Measurements from ENCODE around the gene DGKA.
A peak's percentile ranks its signal among the peaks of the same experiment; 100 is the strongest.

Gene DGKA

DNA sequence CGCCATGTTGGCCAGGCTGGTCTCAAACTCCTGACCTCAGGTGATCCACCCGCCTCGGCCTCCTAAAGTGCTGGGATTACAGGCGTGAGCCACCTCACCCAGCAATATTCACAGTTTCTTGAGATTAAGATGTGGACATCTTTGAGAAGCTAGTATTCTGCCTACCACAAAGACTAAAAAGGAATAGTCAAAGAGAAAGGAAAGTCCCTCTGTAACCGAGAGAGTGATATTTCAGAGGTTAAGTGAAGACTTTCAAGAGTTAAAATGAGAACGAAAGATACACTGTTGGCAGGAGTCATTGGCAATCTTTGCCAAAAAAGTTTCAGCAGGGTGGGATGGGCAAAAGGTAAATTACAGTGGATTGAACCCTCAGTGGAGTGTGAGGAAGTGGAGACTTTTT lies 15.6 kb downstream of the DGKA start:
- no peak for DNase-seq (ENCODE audit: low spot score)
- H2AFZ ChIP-seq (ENCODE audit: low read length) = no peak overlapping the region
- no peaks in the 10 kb centered on the region for H3K79me1 ChIP-seq (ENCODE audit: low read depth, low read length)
- H3K4me3 ChIP-seq (ENCODE audit: low read length in 2 of 2) = no peak overlapping the region
- H3K9me3 ChIP-seq (replicated peaks in 1 of 2; ENCODE audit: control insufficient read depth in 2 of 2, insufficient read depth in 1 of 2, low read depth in 1 of 2, low read length in 2 of 2) = no peaks in the 10 kb centered on the region
- H3K18ac ChIP-seq (ENCODE audit: low read length) = no peak overlapping the region
- H2BK120ac ChIP-seq (ENCODE audit: low read depth, low read length) = no peak overlapping the region
- no peak overlapping the region for H3K4me2 ChIP-seq (ENCODE audit: insufficient read depth, low read length, poor library complexity, severe bottlenecking)
- no peak overlapping the region for H3K23ac ChIP-seq (ENCODE audit: low read depth, low read length, poor library complexity)
- no peaks in the 10 kb centered on the region for H3K27me3 ChIP-seq (ENCODE audit: control insufficient read depth in 3 of 3, insufficient read depth in 3 of 3, low read depth in 1 of 3, low read length in 3 of 3)
- no peak overlapping the region for H2AK5ac ChIP-seq (ENCODE audit: low read depth, low read length)
- WGBS, 2 donors (ENCODE audit: extremely low coverage in 2 of 2, insufficient read length in 2 of 2, insufficient replicate concordance in 1 of 2) = no CpG with 5 or more reads among the region's 6 CpGs
- H3K36me3 ChIP-seq (replicated peaks in 1 of 2; ENCODE audit: control insufficient read depth in 2 of 2, insufficient read depth in 2 of 2, low read length in 2 of 2) = peaks cover 0 to 4% of the 10 kb centered on the region in 2 donors
- no peak overlapping the region for H4K91ac ChIP-seq (ENCODE audit: low read depth, low read length, poor library complexity)
- H3K27ac ChIP-seq (replicated peaks; ENCODE audit: low read length) = no peak overlapping the region
- no peak overlapping the region for H2BK5ac ChIP-seq (ENCODE audit: low read length)
- no peak overlapping the region for H3K14ac ChIP-seq (ENCODE audit: low read length)
- no peak overlapping the region for H2BK15ac ChIP-seq (ENCODE audit: low read length)
- no peak overlapping the region for H3K9ac ChIP-seq (ENCODE audit: low read depth, low read length, poor library complexity)
- no peak overlapping the region for H2BK12ac ChIP-seq (ENCODE audit: low read length)
- H4K8ac ChIP-seq (ENCODE audit: low read depth, low read length) = no peak overlapping the region
- no peak overlapping the region for H3K4ac ChIP-seq (ENCODE audit: low read length)
- H3K4me1 ChIP-seq (ENCODE audit: control insufficient read depth in 2 of 2, insufficient read depth in 1 of 2, low read depth in 1 of 2, low read length in 2 of 2) = peaks cover 0 to 2% of the 10 kb centered on the region in 2 donors

GRCh38 chr12:55955344-55955743 lies 24.4 kb downstream of the DGKA start:
- Histone ChIP-seq H3K4me3 (ENCODE audit: low read length in 2 of 2) (no peak overlapping the region), H3K18ac (ENCODE audit: low read length) (no peak overlapping the region), H2AFZ (ENCODE audit: low read length) (no peak overlapping the region), H3K27ac (replicated peaks; ENCODE audit: low read length) (no peak overlapping the region), H2BK120ac (ENCODE audit: low read depth, low read length) (no peak overlapping the region), H2BK12ac (ENCODE audit: low read length) (no peak overlapping the region), H3K4me1 (ENCODE audit: control insufficient read depth in 2 of 2, insufficient read depth in 1 of 2, low read depth in 1 of 2, low read length in 2 of 2) (peaks cover 0 to 5% of the 10 kb centered on the region in 2 donors), H4K91ac (ENCODE audit: low read depth, low read length, poor library complexity) (no peak overlapping the region), H3K9me3 (replicated peaks in 1 of 2; ENCODE audit: control insufficient read depth in 2 of 2, insufficient read depth in 1 of 2, low read depth in 1 of 2, low read length in 2 of 2) (no peaks in the 10 kb centered on the region), H2BK5ac (ENCODE audit: low read length) (no peak overlapping the region), H3K4ac (ENCODE audit: low read length) (no peak overlapping the region), H3K9ac (ENCODE audit: low read depth, low read length, poor library complexity) (peak overlapping the region; percentile 51), H3K14ac (ENCODE audit: low read length) (no peak overlapping the region), H2BK15ac (ENCODE audit: low read length) (no peak overlapping the region), H3K23ac (ENCODE audit: low read depth, low read length, poor library complexity) (no peak overlapping the region), H4K8ac (ENCODE audit: low read depth, low read length) (no peak overlapping the region), H3K4me2 (ENCODE audit: insufficient read depth, low read length, poor library complexity, severe bottlenecking) (no peak overlapping the region), H3K27me3 (ENCODE audit: control insufficient read depth in 3 of 3, insufficient read depth in 3 of 3, low read depth in 1 of 3, low read length in 3 of 3) (no peaks in the 10 kb centered on the region), H2AK5ac (ENCODE audit: low read depth, low read length) (no peak overlapping the region), H3K36me3 (replicated peaks in 1 of 2; ENCODE audit: control insufficient read depth in 2 of 2, insufficient read depth in 2 of 2, low read length in 2 of 2) (peaks cover 38 to 61% of the 10 kb centered on the region in 2 donors), H3K79me1 (ENCODE audit: low read depth, low read length) (no peaks in the 10 kb centered on the region)
- no peak for DNase-seq (ENCODE audit: low spot score)
- no CpG with 5 or more reads among the region's 4 CpGs for WGBS, 2 donors (ENCODE audit: extremely low coverage in 2 of 2, insufficient read length in 2 of 2, insufficient replicate concordance in 1 of 2)

DNA sequence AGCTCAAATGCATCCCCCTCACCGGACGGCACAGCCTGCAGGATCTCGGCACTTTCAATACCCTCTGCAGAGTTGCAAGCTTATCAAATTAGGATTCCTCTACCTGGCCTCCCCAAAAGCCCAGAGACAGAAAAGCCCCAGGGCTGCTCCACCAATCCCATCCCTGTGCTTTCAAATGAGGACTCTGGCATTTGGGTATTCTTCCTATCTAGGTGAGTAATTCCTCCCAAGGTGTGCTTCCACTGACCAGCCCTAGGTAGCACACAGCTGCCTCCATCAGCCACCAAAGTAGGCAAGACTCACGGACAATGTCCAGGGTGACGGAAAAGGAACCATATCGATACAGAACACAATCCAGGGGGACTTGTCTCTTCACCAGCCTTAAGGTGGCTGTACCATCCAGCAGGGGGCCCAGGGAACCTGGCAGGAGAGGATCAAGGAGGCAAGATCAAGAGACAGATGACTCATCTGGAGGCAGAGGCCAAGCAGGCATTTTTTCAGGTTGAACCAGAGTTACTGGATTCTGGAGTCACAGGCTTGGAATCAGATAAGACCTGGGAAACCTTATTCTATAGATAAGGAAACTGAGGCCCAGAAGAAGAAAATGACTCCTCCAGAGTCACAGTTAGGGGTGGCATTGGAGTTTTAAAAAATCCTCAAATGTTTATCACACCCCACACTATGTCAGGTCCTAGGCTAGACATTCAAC lies 25.0 kb downstream of the DGKA start:
- DNase-seq (ENCODE audit: low spot score) = no peak
- WGBS, 2 donors (ENCODE audit: extremely low coverage in 2 of 2, insufficient read length in 2 of 2, insufficient replicate concordance in 1 of 2) = no CpG with 5 or more reads among the region's 6 CpGs
- Histone ChIP-seq H2BK5ac (ENCODE audit: low read length) (no peak overlapping the region), H3K27ac (replicated peaks; ENCODE audit: low read length) (no peak overlapping the region), H2BK15ac (ENCODE audit: low read length) (no peak overlapping the region), H3K4ac (ENCODE audit: low read length) (no peak overlapping the region), H3K14ac (ENCODE audit: low read length) (no peak overlapping the region), H3K36me3 (replicated peaks in 1 of 2; ENCODE audit: control insufficient read depth in 2 of 2, insufficient read depth in 2 of 2, low read length in 2 of 2) (peaks cover 38 to 59% of the 10 kb centered on the region in 2 donors), H3K23ac (ENCODE audit: low read depth, low read length, poor library complexity) (no peak overlapping the region), H3K4me3 (ENCODE audit: low read length in 2 of 2) (peak overlapping the region in 1 of 2 donors; percentile 3), H3K4me2 (ENCODE audit: insufficient read depth, low read length, poor library complexity, severe bottlenecking) (no peak overlapping the region), H4K91ac (ENCODE audit: low read depth, low read length, poor library complexity) (no peak overlapping the region), H3K9ac (ENCODE audit: low read depth, low read length, poor library complexity) (no peak overlapping the region), H2AFZ (ENCODE audit: low read length) (no peak overlapping the region), H2AK5ac (ENCODE audit: low read depth, low read length) (no peak overlapping the region), H3K79me1 (ENCODE audit: low read depth, low read length) (no peaks in the 10 kb centered on the region), H3K27me3 (ENCODE audit: control insufficient read depth in 3 of 3, insufficient read depth in 3 of 3, low read depth in 1 of 3, low read length in 3 of 3) (no peaks in the 10 kb centered on the region), H2BK120ac (ENCODE audit: low read depth, low read length) (no peak overlapping the region), H4K8ac (ENCODE audit: low read depth, low read length) (no peak overlapping the region), H2BK12ac (ENCODE audit: low read length) (no peak overlapping the region), H3K18ac (ENCODE audit: low read length) (no peak overlapping the region), H3K9me3 (replicated peaks in 1 of 2; ENCODE audit: control insufficient read depth in 2 of 2, insufficient read depth in 1 of 2, low read depth in 1 of 2, low read length in 2 of 2) (no peaks in the 10 kb centered on the region), H3K4me1 (ENCODE audit: control insufficient read depth in 2 of 2, insufficient read depth in 1 of 2, low read depth in 1 of 2, low read length in 2 of 2) (peaks cover 0 to 5% of the 10 kb centered on the region in 2 donors)

GRCh38 chr12:55957106-55957859 lies 26.3 kb downstream of the DGKA start:
- Histone ChIP-seq H2BK5ac (ENCODE audit: low read length) (no peak overlapping the region), H4K8ac (ENCODE audit: low read depth, low read length) (no peak overlapping the region), H3K9me3 (replicated peaks in 1 of 2; ENCODE audit: control insufficient read depth in 2 of 2, insufficient read depth in 1 of 2, low read depth in 1 of 2, low read length in 2 of 2) (no peaks in the 10 kb centered on the region), H3K36me3 (replicated peaks in 1 of 2; ENCODE audit: control insufficient read depth in 2 of 2, insufficient read depth in 2 of 2, low read length in 2 of 2) (peaks cover 33 to 56% of the 10 kb centered on the region in 2 donors), H2AFZ (ENCODE audit: low read length) (no peak overlapping the region), H2AK5ac (ENCODE audit: low read depth, low read length) (no peak overlapping the region), H3K4me3 (ENCODE audit: low read length in 2 of 2) (peak overlapping the region in 1 of 2 donors; percentile 19), H3K27ac (replicated peaks; ENCODE audit: low read length) (no peak overlapping the region), H2BK120ac (ENCODE audit: low read depth, low read length) (peak overlapping the region; percentile 52), H3K27me3 (ENCODE audit: control insufficient read depth in 3 of 3, insufficient read depth in 3 of 3, low read depth in 1 of 3, low read length in 3 of 3) (no peaks in the 10 kb centered on the region), H2BK12ac (ENCODE audit: low read length) (no peak overlapping the region), H3K18ac (ENCODE audit: low read length) (no peak overlapping the region), H3K79me1 (ENCODE audit: low read depth, low read length) (no peaks in the 10 kb centered on the region), H3K4me2 (ENCODE audit: insufficient read depth, low read length, poor library complexity, severe bottlenecking) (no peak overlapping the region), H3K23ac (ENCODE audit: low read depth, low read length, poor library complexity) (no peak overlapping the region), H4K91ac (ENCODE audit: low read depth, low read length, poor library complexity) (no peak overlapping the region), H3K14ac (ENCODE audit: low read length) (no peak overlapping the region), H3K9ac (ENCODE audit: low read depth, low read length, poor library complexity) (no peak overlapping the region), H2BK15ac (ENCODE audit: low read length) (no peak overlapping the region), H3K4ac (ENCODE audit: low read length) (no peak overlapping the region), H3K4me1 (ENCODE audit: control insufficient read depth in 2 of 2, insufficient read depth in 1 of 2, low read depth in 1 of 2, low read length in 2 of 2) (no peaks in the 10 kb centered on the region)
- no peak for DNase-seq (ENCODE audit: low spot score)
- WGBS, 2 donors (ENCODE audit: extremely low coverage in 2 of 2, insufficient read length in 2 of 2, insufficient replicate concordance in 1 of 2) = no CpG with 5 or more reads among the region's 5 CpGs

Data from neuronal stem cell (in vitro differentiated cells).